Lower lobe of right lung (tissue), 2 donors: ENCODE measurements around the gene SAFB2. TPM values are rescaled to one million over a fixed set of nuclear protein-coding genes. Genes with fewer than 3 reads are reported as not detected.

ENCODE experiments used
- ATAC-seq, 2 donors: fragments of 200-7000 bp; cut with Tn5 transposase; one replicate each; pipeline ENCODE4 v1.9.1; 2020 to 2022; ENCODE audit warnings: mild to moderate bottlenecking in 2 of 2, moderate library complexity in 2 of 2
- DNase-seq: peaks from one replicate; pipeline ENCODE4 v3.0.0-alpha.2; 2020
- H3K27ac ChIP-seq: fragments of 200-600 bp; one replicate; pipeline ENCODE4 v1.8.0; 2022
- H3K27me3 ChIP-seq: fragments of 200-600 bp; one replicate; pipeline ENCODE4 v1.8.0; 2022; ENCODE audit warnings: low read depth
- H3K36me3 ChIP-seq: fragments of 200-600 bp; one replicate; pipeline ENCODE4 v1.8.0; 2022; ENCODE audit warnings: mild to moderate bottlenecking
- H3K4me1 ChIP-seq: fragments of 200-600 bp; one replicate; pipeline ENCODE4 v1.8.0; 2022
- H3K4me3 ChIP-seq: fragments of 200-600 bp; one replicate; pipeline ENCODE4 v1.8.0; 2022; ENCODE audit warnings: mild to moderate bottlenecking
- H3K9me3 ChIP-seq: fragments of 200-600 bp; one replicate; pipeline ENCODE4 v1.8.0; 2022
- CTCF ChIP-seq: fragments of 200-600 bp; IDR thresholded peaks from one replicate; pipeline ENCODE4 v1.8.0; 2022; ENCODE audit warnings: antibody characterized with exemption, mild to moderate bottlenecking
- intact Hi-C: fragments of 100-400 bp; cut with DNase I; formaldehyde crosslinking; loops from one replicate; pipeline ENCODE4 v1.11.0; 2022
- total RNA-seq: library from RNA; stranded (reverse); fragmentation: NEBNext Ultra II Directional; extraction: Animal tissue kit (Norgen Biotek cat#: 25700); gene quantifications from one replicate; pipeline ENCODE4 v1.2.1, GENCODE V29; 2021
- donor health status: DM: no; HTN: yes; CAD: no; lungs with severe emphysema.

SAFB2 gene
- total RNA-seq, 1 donor from 2014 or later = 81.8 TPM

- DNase-seq (no peak), ATAC-seq (no peak)
- no peaks in the 10 kb centered on the region for H3K4me1 ChIP-seq
- H3K27me3 ChIP-seq = no peaks in the 10 kb centered on the region
- intact Hi-C loops = no loop called here
- no peak for TF ChIP-seq CTCF
- H3K27ac ChIP-seq = no peak overlapping the region
- no peaks in the 10 kb centered on the region for H3K9me3 ChIP-seq
- peaks cover 76% of the 10 kb centered on the region for H3K36me3 ChIP-seq
- H3K4me3 ChIP-seq = no peak overlapping the region
Measured at GRCh38 chr19:5587071-5587455, 35.5 kb downstream of the SAFB2 start.

DNA sequence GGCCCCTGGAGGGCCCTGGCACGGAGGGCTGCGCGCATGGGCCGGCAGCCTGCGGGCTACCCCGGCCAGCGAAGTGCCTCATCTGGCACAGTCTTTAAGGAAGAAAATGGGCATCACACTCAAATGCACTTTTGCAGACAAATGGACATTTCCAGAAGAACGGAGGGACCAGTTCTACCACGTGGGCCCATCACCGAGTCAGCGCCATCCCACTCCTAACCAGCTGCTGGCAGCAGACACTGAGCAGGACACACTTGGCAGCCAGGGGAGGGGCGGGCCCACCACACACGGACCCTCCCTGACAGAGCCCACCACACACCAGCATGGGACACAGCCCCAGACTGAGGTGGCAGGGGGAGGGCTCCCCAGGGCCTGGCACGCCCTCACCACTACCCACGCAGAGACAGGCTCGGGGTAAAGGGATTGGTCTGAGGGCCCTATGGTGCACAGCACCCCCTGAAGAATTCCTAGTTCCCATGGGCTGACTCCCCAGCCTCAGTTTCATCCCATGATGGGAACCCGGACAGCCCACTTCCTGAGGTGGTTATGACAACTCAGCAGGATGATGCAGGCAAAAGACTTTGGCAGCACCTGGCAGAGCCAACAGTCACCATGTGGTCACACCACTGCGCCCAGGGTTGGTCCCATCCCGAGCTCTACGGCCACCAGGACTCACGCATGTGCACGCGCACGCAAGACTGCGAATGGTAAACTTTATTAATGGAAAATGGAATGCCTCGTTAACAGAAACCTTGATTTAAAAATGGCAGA is 36.1 kb downstream of the SAFB2 start:
- Histone ChIP-seq H3K27me3 (no peaks in the 10 kb centered on the region), H3K4me1 (no peaks in the 10 kb centered on the region), H3K36me3 (peaks cover 76% of the 10 kb centered on the region), H3K27ac (no peak overlapping the region), H3K4me3 (no peak overlapping the region), H3K9me3 (no peaks in the 10 kb centered on the region)
- no peak for DNase-seq
- no peak for TF ChIP-seq CTCF
- intact Hi-C loops = no loop called here
- ATAC-seq = peak in 1 of 2 donors; percentile 3

DNA sequence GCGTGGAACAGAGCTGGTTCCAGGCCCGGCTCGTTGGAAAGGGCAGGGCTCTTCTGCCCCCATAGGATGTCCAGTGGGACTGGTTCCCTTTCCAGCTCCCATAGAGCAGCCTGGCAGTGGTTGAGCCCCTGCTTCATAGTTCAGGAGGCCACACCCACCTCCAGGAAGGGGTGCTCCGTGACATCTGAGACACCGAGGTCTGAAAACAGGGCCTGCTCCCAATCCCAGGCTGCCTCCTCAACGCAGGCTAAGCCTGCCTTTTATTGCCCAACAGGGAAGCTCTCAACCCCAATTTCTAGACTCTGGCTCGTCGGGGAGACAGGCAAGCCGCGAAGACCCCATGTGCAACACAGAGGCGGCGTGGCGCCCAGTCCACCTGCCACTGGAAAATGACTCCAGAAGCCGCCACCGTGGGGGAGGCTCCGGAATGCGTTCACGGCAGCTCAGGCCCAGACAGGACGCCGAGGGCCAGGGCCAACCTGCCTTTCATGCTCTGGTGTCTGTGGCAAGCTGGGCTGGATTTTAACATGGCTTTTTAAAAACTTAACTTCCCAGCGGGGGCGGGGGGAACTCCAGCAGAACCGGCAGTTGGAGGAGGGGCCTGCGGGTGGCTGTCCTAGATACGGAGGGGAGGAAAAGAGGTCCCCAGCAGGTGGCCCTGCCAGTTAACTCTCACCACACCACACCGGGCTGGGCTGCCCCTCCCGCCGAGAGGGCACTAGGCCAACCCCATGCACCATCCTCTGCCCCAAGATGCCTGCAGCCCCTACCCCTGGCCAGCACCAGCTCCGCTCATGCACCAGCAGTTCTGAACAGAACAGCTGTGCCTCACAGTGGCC is 36.9 kb downstream of the SAFB2 start:
- no peaks in the 10 kb centered on the region for H3K27me3 ChIP-seq
- ATAC-seq (peak; percentile 13 to 14), DNase-seq (no peak)
- no peak overlapping the region for H3K4me3 ChIP-seq
- TF ChIP-seq CTCF = no peak
- peaks cover 69% of the 10 kb centered on the region for H3K36me3 ChIP-seq
- no peaks in the 10 kb centered on the region for H3K4me1 ChIP-seq
- intact Hi-C loops = no loop called here
- no peaks in the 10 kb centered on the region for H3K9me3 ChIP-seq
- H3K27ac ChIP-seq = peak overlapping the region; percentile 18

DNA sequence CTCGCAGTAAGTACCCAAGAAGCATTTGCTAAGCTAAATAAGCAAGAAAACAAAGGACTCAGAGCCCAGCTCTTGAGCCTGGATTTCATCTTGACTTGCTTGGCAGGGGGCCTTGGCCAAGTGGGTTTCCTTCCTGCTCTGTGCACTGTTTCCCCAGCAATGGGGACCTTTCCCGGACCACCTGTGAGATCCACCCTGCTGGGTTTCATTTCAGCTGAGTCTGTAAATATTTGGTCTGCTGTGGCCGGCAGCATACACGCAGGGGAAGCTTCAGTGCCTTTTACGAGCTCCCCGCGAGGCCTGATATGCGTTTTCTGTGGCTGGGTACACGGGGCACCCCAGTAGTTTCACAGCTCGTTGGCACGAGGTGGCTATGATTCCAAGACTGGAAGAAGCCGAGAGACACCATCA is 42.4 kb downstream of the SAFB2 start:
- H3K36me3 ChIP-seq = peaks cover 14% of the 10 kb centered on the region
- H3K4me1 ChIP-seq = peaks cover 5% of the 10 kb centered on the region
- ATAC-seq (no peak), DNase-seq (no peak)
- intact Hi-C loops = no loop called here
- H3K27ac ChIP-seq = no peak overlapping the region
- TF ChIP-seq CTCF = no peak
- no peak overlapping the region for H3K4me3 ChIP-seq
- no peaks in the 10 kb centered on the region for H3K9me3 ChIP-seq
- H3K27me3 ChIP-seq = no peaks in the 10 kb centered on the region

GRCh38 chr19:5579697-5580096 is 42.9 kb downstream of the SAFB2 start:
- no peak for TF ChIP-seq CTCF
- Histone ChIP-seq H3K4me3 (no peak overlapping the region), H3K27me3 (no peaks in the 10 kb centered on the region), H3K9me3 (no peaks in the 10 kb centered on the region), H3K27ac (no peak overlapping the region), H3K4me1 (peaks cover 5% of the 10 kb centered on the region), H3K36me3 (peaks cover 14% of the 10 kb centered on the region)
- ATAC-seq (no peak), DNase-seq (no peak)
- intact Hi-C loops = no loop called here
